Keratinocyte (primary cell): ENCODE measurements around the gene SOHLH1. TPM values are rescaled to one million over a fixed set of nuclear protein-coding genes. Genes with fewer than 3 reads are reported as not detected.

Experiments
- DNase-seq: peaks from one replicate; pipeline ENCODE4 v3.0.0-alpha.2; 2011; ENCODE audit warnings: low read depth, missing footprints, low spot score
- FAIRE-seq: peaks from 2 replicates; lab custom pipeline; 2011; peaks lifted over from hg19 to GRCh38; lab: Jason Lieb, UNC
- H2AFZ ChIP-seq: 2 replicates; pipeline ENCODE4 v1.6.0; 2012; ENCODE audit warnings: low read length, control low read depth, inconsistent platforms; ENCODE audit not compliant: control insufficient read depth
- H3K27ac ChIP-seq: 2 replicates; pipeline ENCODE4 v1.5.1; 2011; ENCODE audit warnings: low read length; ENCODE audit not compliant: control insufficient read depth, insufficient read depth
- H3K27me3 ChIP-seq: 3 replicates; pipeline ENCODE4 v1.6.0; 2011; ENCODE audit warnings: low read length; ENCODE audit not compliant: control insufficient read depth, insufficient read depth; ENCODE audit errors: extremely low read depth
- H3K36me3 ChIP-seq, 2 experiments: 2 replicates in 1 of 2; 3 replicates in 1 of 2; pipeline ENCODE4 v1.5.1; 2011; ENCODE audit warnings: low read length in 2 of 2, mild to moderate bottlenecking in 1 of 2; ENCODE audit not compliant: control insufficient read depth in 2 of 2, insufficient read depth in 2 of 2; ENCODE audit errors: extremely low read depth in 1 of 2
- H3K4me1 ChIP-seq: 3 replicates; pipeline ENCODE4 v1.5.1; 2011; ENCODE audit warnings: low read length; ENCODE audit not compliant: control insufficient read depth, insufficient read depth; ENCODE audit errors: extremely low read depth
- H3K4me2 ChIP-seq: 3 replicates; pipeline ENCODE4 v1.6.0; 2011; ENCODE audit warnings: low read depth, low read length; ENCODE audit not compliant: control insufficient read depth, insufficient read depth; ENCODE audit errors: extremely low read depth
- H3K4me3 ChIP-seq, 3 experiments: fragments of 200-600 bp in 1 of 3; sonication (generic) in 1 of 3; 2 replicates in 2 of 3; 3 replicates in 1 of 3; pipeline ENCODE4 v1.5.1; 2011 to 2016; ENCODE audit warnings: low read length in 3 of 3, mild to moderate bottlenecking in 3 of 3, control low read depth in 2 of 3, inconsistent platforms in 1 of 3, low read depth in 1 of 3, mixed read lengths in 1 of 3, mixed run types in 1 of 3, moderate library complexity in 1 of 3; ENCODE audit not compliant: control insufficient read depth in 2 of 3, insufficient read depth in 2 of 3; ENCODE audit errors: extremely low read depth in 1 of 3
- H3K79me2 ChIP-seq: 2 replicates; pipeline ENCODE4 v1.6.0; 2012; ENCODE audit warnings: low read length; ENCODE audit not compliant: control insufficient read depth, insufficient read depth
- H3K9ac ChIP-seq: 3 replicates; pipeline ENCODE4 v1.6.0; 2011; ENCODE audit warnings: low read length; ENCODE audit not compliant: control insufficient read depth, insufficient read depth; ENCODE audit errors: extremely low read depth
- H3K9me1 ChIP-seq: 3 replicates; pipeline ENCODE4 v1.6.0; 2011; ENCODE audit warnings: low read length; ENCODE audit not compliant: control insufficient read depth, insufficient read depth; ENCODE audit errors: extremely low read depth
- H3K9me3 ChIP-seq: 2 replicates; pipeline ENCODE4 v1.5.1; 2012; ENCODE audit warnings: low read depth, low read length; ENCODE audit not compliant: control insufficient read depth
- H4K20me1 ChIP-seq: 3 replicates; pipeline ENCODE4 v1.6.0; 2011; ENCODE audit warnings: low read length; ENCODE audit not compliant: control insufficient read depth, insufficient read depth; ENCODE audit errors: extremely low read depth
- EZH2 ChIP-seq: IDR thresholded peaks from one replicate; pipeline ENCODE4 v1.6.1; 2012; ENCODE audit warnings: inconsistent platforms, mild to moderate bottlenecking, low read length, moderate library complexity
- dilution Hi-C: fragments of 300-500 bp; cut with MboI; formaldehyde crosslinking; loops from one replicate; pipeline ENCODE4 v1.7.0; 2020; ENCODE audit warnings: low sequenced_read_pairs; ENCODE audit not compliant: extremely low pct_ligation_motif_present
- polyA plus RNA-seq, 5 experiments: library from polyadenylated mRNA; depleted of rRNA in 3 of 5; stranded (reverse) in 3 of 5; stranded (forward) in 1 of 5; unstranded in 1 of 5; fragments of >200 nt; gene quantifications; 1 replicate in 1 of 5; 2 replicates in 3 of 5; 3 replicates in 1 of 5; pipeline versions ENCODE4 v1.2.1 to v1.2.3, GENCODE V29; 2011 to 2012; ENCODE audit warnings: missing spikeins in 2 of 5, low read depth in 1 of 5, low replicate concordance in 1 of 5
- TF ChIP-seq, protein P1 (sequence below), 3 experiments: IDR thresholded peaks in 1 of 3; conservative IDR thresholded peaks in 1 of 3; optimal IDR thresholded peaks in 1 of 3; 2 replicates in 2 of 3; 3 replicates in 1 of 3; pipeline versions ENCODE3 to v1.5.1; 2011; ENCODE audit warnings: low read length in 3 of 3, mild to moderate bottlenecking in 3 of 3, moderate library complexity in 2 of 3, control low read depth in 1 of 3, inconsistent platforms in 1 of 3; ENCODE audit not compliant: insufficient read depth in 2 of 3; ENCODE audit errors: extremely low read depth in 1 of 3

SOHLH1 gene
- polyA plus RNA-seq, 1 donor (not counting 4 experiments of a cell fraction or from before 2014, with no cell fraction given): not detected

- Histone ChIP-seq H3K27ac (no peak overlapping the region), H2AFZ (no peak overlapping the region), H3K79me2 (no peaks in the 10 kb centered on the region), H4K20me1 (no peaks in the 10 kb centered on the region), H3K9ac (no peak overlapping the region), H3K9me1 (no peaks in the 10 kb centered on the region), H3K9me3 (no peaks in the 10 kb centered on the region), H3K27me3 (no peaks in the 10 kb centered on the region), H3K4me1 (no peaks in the 10 kb centered on the region), H3K4me3 (no peak overlapping the region), H3K36me3 (no peaks in the 10 kb centered on the region), H3K4me2 (no peak overlapping the region)
- TF ChIP-seq, protein P1, sequence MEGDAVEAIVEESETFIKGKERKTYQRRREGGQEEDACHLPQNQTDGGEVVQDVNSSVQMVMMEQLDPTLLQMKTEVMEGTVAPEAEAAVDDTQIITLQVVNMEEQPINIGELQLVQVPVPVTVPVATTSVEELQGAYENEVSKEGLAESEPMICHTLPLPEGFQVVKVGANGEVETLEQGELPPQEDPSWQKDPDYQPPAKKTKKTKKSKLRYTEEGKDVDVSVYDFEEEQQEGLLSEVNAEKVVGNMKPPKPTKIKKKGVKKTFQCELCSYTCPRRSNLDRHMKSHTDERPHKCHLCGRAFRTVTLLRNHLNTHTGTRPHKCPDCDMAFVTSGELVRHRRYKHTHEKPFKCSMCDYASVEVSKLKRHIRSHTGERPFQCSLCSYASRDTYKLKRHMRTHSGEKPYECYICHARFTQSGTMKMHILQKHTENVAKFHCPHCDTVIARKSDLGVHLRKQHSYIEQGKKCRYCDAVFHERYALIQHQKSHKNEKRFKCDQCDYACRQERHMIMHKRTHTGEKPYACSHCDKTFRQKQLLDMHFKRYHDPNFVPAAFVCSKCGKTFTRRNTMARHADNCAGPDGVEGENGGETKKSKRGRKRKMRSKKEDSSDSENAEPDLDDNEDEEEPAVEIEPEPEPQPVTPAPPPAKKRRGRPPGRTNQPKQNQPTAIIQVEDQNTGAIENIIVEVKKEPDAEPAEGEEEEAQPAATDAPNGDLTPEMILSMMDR (optimal IDR thresholded peaks at IDR 0.05 in 1 of 3, IDR thresholded peaks at IDR 0.05 in 1 of 3, conservative IDR thresholded peaks at IDR 0.05 in 1 of 3; ENCODE audit: extremely low read depth in 1 of 3, insufficient read depth in 2 of 3, low read length in 3 of 3): no peak
- no peak for TF ChIP-seq EZH2
- dilution Hi-C loops: no loop called here
- no peak for DNase-seq
- FAIRE-seq: no peak
These were observed 40.0 kb downstream of the SOHLH1 start for GRCh38 chr9:135659252-135659651.

DNA sequence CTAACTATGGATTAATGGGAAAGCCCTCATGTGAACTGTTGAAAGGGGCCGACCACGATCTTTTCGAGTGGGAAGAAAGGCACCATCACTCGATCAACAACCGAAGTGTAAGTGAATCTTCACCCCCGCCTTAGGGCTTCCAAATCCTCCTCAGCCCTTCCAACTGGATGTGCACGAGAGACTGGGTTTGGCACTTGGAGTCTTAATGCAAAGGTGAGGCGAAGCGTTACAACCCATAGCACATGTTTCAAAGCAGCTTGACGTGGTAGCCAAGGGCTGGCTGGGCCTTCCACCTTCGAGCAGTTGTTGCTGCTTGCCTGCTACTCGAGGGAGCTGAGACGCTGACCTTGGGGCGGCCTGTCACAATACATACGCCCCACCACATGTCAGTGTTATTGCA lies 41.9 kb downstream of the SOHLH1 start:
- FAIRE-seq: no peak
- Histone ChIP-seq H2AFZ (no peak overlapping the region), H3K27me3 (no peaks in the 10 kb centered on the region)

More for the DNA sequence above, 41.9 kb downstream of the SOHLH1 start:
- Histone ChIP-seq H4K20me1 (no peaks in the 10 kb centered on the region), H3K9me1 (no peaks in the 10 kb centered on the region), H3K4me3 (no peak overlapping the region), H3K4me2 (no peak overlapping the region), H3K9ac (no peak overlapping the region), H3K9me3 (no peaks in the 10 kb centered on the region), H3K79me2 (no peaks in the 10 kb centered on the region), H3K27ac (no peak overlapping the region), H3K36me3 (no peaks in the 10 kb centered on the region), H3K4me1 (no peaks in the 10 kb centered on the region)
- no peak for DNase-seq
- dilution Hi-C loops: no loop called here
- TF ChIP-seq EZH2: no peak
- TF ChIP-seq, protein P1 (optimal IDR thresholded peaks at IDR 0.05 in 1 of 3, IDR thresholded peaks at IDR 0.05 in 1 of 3, conservative IDR thresholded peaks at IDR 0.05 in 1 of 3; ENCODE audit: extremely low read depth in 1 of 3, insufficient read depth in 2 of 3, low read length in 3 of 3): no peak
